Dermis blood vessel endothelial cell (primary cell): ENCODE data around the gene ATP1A1. TPM values are rescaled to one million over a fixed set of nuclear protein-coding genes. Genes with fewer than 3 reads are reported as not detected.

Source experiments
- DNase-seq: peaks from one replicate; pipeline ENCODE4 v3.0.0; 2010
- total RNA-seq: library from RNA; depleted of rRNA; stranded (reverse); fragments of >200 nt; gene quantifications from 2 replicates; pipeline ENCODE4 v1.2.3, GENCODE V29; 2014

Gene ATP1A1
- total RNA-seq, 1 donor from 2014 or later, result 208 TPM

DNA sequence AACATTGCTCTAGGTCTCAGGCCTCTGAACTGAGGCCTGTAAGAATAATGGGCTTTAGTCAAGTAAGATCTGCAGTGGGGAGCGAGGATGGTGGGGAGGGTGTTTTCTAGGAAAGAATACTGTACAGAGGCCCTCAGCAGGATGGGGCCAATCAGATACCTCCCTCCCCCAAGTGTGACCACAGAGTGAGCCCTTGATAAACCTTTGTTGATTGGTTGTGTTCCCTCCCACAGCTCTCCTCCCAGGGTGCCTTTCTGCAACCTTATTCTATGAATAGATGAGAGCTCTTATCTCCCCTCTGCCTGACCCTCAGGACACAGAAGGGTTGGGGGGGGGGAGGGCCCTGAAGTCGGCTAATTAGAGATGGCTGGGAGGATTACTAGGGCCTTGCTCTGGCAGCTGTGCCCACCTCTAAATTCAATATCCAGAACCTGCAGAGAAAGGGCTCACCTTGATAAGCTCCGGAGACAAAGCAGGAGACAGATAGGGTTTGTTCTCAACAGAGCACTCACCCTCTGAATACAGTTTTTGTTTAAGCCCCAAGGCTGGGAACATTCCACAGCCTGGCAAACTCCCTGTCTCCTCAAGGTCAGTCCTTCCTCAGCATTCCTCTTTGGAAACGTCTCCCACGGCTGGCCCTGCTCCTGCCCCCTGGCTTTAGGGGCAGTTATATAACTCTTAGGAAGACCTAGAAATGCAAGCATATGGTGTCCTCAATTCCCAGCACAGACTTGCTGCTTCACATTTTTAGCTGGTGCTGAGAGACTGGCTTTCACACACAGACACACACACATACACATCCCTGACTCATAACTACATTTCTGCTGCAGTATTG is 42.9 kb downstream of the ATP1A1 start:
- DNase-seq, result no peak

DNA sequence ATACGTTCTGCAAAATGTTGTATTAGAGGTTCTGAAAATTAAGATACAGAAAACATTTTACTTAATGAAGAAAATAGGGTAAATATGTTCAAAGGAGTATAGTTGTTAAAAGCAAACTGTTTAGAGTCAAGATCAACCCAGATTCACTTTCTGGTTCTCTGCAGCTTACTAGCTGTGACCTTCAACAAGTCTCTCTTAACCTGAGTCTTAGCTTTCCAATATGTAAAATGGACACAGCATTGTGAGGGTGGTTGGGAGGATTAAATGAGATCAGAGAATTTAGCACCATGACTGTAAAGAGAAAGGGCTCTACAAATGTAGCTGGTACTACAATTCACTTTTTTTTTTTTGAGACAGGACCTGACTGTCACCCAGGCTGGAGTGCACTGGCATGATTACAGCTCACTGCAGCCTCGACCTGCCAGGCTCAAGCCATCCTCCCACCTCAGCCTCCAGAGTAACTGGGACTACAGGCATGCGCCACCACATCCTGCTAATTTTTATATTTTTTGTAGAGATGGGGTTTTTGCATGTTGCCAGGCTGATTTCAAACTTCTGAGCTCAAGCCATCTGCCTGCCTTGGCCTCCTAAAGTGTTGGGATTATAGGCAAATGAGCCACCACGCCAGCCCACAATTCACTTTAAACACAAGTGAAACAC is 43.9 kb downstream of the ATP1A1 start:
- DNase-seq, result no peak

DNA sequence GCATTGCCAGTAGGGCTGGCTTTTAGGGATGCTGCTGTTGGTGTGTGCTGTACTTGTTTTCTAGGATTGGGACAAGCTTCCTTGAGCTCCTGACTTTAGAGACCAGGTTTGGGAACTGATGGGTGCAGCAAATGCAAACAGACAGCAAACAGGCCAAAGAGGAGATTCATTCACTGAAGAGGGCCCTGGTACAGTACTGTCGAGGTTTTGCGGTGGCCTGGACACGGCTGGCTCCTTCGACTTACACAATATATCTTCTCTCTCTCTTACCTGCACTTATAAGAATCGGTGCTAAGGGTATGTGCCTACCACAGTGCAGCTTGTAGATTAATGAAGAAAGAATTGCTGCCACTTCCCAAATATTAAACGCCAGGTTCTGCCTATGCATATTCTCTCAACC is 44.6 kb downstream of the ATP1A1 start:
- DNase-seq, result no peak

DNA sequence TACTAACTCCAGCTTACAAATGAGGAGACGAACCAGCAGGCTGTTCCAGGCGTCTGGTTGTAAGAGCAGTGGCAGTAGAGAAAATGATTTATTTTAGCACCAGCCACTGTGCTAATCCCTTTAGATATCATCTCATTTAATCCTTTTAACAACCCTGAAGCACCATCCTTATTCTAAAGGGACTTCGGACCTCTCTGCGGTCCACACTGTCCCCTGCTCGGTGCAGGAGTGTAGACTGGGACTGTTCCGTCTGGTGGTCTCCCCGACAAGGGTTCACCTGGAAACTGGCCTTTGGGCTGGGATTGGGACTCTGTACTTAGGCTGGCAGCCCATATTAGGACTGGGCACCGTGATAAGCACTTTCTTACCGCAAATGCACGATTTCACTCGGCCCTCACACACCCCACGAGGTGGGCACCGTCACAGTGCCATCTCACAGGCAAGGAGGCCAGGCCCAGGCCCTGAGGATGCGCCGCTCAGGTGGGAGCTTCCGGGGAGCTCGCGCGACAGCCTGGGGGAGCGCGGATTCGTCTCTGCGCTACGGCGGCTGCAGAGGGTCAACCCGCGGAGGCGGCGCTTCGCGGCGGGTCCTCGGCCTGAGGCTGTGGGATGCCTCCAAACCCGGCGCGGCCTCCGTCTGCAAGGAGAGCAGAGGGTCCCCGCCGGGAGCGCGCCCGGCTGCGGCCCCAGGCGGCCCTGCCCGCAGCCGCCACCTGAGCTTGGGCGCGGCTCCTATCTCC is 45.2 kb downstream of the ATP1A1 start:
- peak; percentile 76 for DNase-seq

DNA sequence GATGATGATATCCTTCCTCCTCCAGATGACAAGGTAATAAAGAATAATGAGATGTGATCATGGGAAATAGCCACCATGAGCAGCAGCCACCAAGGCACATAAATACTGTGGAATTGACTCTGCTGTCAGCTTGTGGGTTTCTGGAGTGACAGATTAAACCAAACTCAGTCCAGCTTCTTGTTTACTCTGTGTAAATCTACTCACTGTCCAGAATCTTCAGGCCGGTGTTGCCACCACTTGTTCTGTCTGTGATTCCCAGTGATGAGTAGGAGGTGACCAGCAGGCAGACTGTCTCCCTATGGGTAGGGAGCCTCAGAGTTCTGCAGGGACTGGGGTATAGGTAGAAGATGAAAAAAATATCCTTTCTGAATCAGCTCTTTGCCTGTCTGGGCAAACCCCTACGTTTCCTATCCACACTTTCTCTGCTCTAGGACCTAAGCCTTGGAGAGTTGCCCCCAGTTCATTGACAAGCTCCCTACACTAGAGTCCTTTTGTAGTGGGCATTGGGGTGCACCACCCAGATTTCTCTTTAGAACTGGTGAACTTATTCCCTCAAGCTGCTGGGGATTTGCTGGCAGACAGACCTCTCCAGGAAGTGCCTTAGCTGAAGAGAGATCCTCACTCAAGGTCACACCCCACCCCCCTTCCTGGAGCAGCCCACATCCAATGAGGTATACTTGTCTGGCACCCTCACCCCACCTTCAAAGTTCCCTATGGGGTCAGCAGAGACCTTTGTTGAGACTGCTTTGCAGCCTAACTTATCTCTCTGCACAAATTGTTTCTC is 47.6 kb downstream of the ATP1A1 start:
- no peak for DNase-seq

DNA sequence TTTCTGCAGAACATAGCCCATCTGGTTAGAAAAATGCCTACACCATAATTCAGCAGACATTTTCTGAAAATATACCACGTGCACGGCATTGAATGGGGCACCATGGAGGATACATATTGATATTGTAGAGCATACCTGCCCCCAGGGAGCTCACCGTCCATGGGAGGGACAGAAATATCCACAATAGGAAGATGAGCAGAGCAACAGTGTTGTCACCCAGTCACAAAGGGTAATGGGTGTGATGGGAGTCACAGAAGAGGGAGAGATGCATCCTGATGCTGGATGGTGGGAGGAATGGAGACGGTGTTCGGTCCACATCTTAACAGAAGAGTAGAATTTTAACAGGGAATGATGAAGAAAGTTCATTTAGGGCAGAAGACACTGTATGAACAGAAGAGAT is 51.4 kb downstream of the ATP1A1 start:
- no peak for DNase-seq

DNA sequence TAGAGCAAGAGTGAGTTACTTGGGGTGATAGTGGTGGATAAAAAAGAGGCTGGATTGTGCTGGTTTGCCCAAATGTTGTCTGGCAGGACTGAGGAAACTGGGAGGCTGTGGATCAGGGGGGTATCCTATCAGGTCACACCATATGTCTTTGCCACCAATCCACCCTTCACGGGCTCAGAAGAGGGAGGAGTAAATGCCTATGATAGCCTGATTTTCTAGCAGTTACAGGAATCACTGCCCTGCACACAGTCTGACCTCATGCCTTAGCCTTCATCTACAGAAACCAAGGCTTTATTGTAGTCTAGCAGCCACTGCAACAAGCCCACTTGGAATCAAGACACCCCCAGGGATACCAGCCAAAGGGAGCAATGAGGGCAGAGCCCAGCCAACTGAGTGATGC is 51.8 kb downstream of the ATP1A1 start:
- no peak for DNase-seq

DNA sequence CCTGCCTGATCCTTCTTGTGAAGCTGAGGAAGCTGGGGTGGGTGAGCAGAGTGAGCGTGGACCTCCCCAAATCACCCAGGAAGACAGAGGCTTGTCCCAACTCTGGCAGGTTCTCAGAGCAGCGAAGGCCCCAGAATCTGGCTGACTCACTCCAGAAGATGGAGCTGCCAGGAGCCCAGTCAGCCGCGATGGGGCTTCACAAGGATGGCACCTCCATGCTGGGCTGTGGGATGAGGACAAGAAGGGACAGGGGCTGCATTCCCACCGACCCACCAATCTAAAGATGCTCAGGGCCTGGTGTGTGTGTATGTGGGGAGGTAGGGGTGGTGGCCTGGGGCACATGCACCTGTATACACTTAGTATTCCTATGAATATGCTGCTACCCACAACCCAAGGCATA is 52.9 kb downstream of the ATP1A1 start:
- DNase-seq, result no peak

DNA sequence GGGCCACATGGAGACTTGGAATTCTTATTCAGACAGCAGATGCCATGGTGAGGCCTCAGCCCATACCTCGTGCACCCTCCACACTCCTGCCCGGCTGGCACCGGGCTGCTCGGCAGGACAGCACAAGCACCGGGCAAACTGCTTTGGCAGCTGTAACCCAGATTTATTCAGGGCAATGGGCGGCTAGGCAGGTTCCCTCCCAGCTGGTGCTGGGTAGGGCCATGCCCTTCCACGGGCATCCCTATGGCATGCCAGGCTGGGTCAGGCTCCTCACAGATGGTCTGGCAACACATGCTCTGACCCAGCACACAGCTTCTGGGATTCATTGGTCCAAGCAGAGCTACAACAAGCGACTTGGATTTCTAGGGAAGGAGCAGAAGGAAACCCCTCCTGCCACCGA is 53.4 kb downstream of the ATP1A1 start:
- no peak for DNase-seq

DNA sequence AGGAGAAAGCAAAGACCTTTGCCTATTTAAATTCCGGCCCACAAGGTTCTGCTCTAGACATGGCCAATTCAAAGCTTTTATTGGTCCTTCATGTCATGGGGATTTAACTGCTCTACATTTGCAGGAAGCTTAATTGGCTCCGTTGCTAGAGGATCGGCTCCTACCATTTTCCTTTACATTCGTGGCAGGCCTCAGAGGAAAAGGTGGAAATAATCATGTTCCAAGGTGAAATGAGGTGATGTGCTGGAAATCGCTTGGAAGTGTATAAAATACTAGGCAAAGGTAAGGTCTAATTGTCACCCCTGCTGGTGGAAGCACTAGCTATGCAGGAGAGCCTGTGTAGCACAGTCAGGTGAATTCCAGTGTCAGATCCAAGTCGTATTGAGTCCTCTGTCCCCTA is 55.5 kb downstream of the ATP1A1 start:
- DNase-seq, result no peak

DNA sequence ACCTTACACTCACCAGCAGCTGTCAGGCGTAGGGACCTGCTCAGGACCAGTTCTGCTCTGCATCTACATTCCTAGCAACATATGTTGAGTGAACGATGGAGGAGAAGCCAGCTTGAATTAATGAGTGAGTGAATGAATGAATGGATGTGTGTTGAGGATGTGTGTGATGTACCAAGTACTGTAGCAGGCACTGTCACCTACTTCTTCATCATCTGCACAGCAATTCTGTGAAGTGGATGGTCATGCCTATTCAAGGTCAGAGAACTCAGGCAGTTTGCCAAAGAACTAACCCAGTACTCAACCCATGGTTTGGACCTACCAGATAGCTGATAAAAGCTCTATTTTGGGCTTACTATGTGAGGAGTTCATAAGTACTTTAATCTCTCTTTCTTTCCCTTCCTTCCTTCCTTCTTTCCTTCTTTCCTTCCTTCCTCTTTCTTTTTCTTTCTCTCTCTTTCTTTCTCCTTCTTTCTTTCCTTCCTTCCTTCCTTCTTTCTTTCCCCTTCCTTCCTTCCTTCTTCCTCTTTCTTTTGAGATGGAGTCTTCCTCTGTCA is 56.9 kb downstream of the ATP1A1 start:
- DNase-seq, result no peak

DNA sequence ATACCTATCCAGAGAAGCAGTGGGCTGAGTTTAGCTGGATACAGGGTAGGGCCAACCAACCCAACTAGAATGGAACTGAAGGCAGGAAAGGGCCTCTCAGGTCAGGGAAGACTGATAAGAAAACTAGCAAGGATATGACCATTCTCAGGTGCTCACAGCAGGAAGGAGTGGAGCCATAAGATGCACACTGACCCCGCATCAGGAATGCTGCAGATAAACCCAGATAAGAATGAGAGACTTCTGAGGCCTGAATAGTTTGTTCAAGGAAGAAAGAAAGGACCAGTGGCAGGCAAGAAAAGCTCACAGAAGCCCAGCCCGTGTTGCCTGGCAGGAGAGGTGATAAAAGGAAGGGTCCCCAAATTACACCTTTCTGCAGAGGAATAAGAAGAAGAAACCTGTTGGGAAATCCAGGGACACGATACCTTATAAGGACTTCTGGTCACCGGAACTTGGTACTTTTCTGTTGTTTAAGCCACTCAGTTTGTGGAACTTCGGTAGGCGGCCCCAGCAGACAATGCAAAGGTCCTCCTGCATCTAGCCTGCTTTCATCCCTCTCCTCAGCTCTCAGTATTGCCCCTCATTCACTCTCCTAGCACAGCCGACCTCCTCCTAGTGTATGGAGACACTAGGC is 58.9 kb downstream of the ATP1A1 start:
- no peak for DNase-seq

DNA sequence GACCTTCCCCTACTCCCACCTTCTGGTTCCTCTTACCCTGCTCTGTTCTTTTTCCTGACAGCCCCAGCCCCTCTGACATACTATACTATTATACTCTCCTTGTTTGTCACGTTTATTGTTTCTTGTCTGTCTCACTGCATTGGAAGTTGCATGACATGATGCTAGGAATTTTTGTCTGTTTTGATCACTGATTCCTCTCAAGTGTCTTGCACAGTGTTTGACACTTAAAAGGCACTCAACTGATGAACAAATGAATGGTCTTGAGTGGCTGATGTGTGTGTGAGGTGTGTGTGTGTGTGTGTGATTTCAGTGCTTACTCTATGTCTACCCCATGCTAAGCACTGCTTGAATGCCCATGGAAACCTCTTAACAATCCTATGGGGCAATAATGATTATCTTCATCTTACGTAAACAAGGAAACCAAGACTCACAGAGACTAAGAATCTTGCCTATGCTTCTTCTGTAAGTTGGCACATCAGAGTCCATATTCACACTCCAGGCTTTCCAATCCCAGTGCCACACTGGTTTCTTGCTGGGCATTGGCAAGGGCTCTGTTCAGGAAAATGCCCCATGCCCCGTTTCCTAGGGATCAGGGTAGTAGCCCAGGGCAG is 59.7 kb downstream of the ATP1A1 start:
- no peak for DNase-seq

DNA sequence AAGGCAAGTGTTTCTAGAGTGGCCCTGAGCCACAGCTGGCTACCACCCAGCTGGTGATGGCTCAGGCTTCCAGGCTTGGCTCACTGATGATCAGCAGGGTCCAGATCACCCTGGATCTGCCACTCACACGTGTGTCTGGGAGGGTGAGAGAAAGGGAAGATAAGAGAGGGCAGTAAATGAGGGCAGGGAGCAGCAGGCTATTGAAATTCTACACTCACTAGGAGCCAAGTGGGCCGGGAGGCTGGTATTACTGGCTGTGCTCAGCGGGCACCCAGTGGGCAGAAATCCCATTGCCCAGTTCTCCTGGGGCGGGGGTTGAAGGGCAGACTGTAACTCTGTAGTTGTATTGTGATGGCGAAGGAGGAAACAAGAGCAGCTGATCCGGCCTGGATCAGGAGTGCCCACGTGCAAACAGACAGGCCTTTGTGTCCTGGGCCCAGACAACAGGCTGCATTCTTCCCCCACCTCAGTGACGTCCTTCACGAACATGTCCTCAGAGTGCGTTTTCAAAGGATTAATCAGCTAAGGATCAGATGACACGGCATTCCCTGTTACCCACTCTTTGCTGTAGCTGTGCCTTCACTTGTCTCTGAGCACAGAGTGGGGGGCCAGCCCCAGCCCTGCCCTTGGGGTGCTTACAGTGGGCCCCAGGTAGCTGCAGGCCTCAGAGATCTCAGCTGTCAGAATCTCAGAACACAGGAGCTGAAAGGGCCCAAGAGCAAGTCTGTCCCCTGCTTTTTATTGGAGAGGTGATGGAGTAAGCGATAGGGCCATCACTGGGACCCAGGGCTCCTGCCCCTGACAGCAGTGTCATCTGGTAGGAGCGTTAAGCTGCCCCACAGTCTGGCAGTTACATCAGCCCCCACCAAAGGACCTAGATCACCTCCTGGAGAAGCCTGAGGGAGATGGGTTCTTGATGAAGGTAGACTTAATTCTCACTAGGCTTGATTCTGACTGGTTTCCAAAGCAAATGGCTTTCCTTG is 60.5 kb downstream of the ATP1A1 start:
- no peak for DNase-seq

DNA sequence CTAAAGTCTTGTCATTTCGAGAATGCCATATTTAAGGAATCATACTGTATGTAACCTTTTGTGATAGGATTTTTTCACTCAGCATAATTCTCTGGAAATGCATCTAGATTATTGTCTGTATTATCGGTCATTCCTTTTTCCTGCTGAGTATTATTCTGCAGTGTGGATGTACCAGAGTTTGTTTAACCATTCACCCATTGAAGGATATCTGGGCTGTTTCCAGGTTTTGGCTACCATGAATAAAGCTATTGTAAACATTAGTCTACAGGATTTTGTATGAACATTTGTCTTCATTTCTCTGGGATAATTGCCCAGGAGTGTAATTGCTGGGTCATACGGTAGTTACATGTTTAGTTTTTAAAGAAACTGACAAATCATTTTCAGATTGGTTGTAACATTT is 61.8 kb downstream of the ATP1A1 start:
- DNase-seq, result no peak

DNA sequence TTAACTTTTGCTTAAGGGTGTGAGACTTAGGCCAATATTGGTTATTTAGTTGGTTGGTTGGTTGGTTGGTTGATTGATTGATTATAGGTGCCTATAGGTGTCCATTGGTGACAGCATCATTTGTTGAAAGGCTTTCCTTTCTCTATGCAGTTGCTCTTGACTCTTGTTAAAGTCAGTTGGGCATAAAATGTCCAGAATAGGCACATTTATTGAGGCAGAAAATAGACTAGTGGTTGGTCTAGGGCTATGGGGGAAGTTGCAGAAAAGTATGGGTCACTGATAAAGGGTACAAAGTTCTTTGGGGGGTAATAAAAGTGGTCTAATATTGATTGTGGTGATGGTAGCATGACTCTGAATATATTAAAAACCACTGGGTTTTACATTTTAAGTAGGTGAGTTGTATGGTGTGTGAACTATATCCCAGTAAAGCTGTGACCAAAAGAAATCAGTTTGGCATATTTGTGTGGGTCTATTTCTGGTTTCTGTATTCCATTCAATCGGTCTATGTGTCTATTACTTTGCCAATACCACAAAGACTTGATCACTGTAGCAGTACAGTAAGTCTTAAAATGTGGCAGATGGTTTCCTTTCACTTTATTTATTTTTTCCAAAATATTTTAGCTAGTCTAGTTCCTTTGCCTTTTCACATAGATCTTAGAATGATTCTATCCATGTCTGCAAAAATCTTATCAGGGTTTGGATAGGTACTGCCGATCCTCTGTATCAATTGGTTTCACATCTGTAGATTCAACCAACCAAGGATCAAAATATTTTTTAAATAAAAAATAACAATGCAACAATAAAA is 63.0 kb downstream of the ATP1A1 start:
- DNase-seq, result no peak

DNA sequence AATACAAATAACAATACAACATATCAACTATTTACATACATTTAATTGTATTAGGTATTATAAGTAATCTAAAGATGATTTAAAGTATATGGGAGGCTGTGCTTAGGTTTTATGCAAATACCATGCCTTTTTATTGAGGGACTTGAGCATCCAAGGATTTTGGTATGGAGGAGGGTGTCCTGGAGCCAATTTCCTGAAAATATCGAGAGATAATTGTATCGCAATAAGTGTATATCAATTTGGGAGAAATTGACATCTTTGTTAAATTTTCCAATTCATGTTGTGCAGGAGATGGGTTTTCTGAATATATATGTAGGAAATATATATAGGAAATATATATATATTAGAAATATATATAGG is 63.5 kb downstream of the ATP1A1 start:
- no peak for DNase-seq

DNA sequence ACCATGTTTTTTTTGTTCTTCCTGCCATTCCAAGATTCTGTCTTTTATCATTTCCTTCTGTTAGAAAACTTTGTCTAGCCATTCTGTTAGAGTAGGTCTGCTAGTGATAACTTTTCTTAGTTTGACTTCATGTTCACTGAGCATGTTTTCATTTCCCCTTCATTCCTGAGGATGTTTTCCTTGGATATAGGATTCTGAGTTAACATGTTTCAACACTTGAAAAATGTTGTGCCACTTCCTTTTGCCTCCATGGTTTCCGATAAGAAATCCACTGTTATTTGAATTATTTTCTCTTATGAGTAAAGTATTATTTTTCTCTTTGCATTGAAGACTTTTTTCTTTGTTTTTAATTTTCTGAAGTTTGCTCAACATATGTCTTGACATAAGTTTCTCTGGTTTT is 66.7 kb downstream of the ATP1A1 start:
- DNase-seq, result peak; percentile 57

DNA sequence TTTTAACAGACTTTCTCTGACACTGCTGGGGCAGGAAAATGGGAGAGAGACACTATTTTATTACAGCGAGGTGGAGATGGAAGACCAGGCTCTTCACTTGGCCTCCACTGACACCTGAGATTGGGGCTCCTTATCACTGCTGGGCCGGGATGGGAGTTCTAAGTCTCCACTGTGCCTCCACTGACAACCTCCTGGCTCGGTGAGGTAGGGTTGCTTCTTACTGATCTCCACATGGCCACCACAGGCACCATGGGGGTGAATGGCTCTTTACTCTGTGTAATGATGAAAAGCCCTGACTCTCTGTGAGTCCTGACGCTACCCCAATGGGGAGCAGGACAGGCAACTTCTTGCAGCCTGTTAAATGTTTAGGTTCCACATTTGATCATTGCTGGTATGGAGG is 67.7 kb downstream of the ATP1A1 start:
- DNase-seq, result no peak

DNA sequence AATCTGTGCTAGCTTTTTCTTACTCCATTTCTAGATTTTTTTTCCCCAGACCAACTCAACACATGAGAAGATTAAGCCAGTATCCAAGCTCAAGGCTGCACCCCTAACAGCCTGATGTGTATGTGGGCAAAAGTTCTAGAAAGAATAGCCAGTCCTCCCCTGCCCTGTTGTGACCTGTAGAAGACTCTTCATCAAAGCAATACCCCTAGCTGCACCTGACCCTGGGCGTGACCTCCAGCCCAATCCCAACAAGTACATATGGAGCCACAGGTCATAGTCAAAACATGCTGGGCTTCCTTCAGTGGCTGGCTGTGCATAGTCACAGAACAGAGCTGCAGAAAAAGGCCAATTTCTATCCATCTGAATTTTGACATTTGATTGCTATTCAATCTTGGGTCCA is 72.5 kb downstream of the ATP1A1 start:
- DNase-seq, result no peak
